Heart right ventricle (tissue), 16 donors: ENCODE results near the gene EYA3. TPM values are rescaled to one million over a fixed set of nuclear protein-coding genes. Genes with fewer than 3 reads are reported as not detected.

ENCODE experiments used
- ATAC-seq, 8 donors: fragments of 200-7000 bp; cut with Tn5 transposase; one replicate each; pipeline ENCODE4 v1.9.1; 2020; ENCODE audit warnings: mild to moderate bottlenecking in 8 of 8, moderate library complexity in 8 of 8, moderate number of reproducible peaks in 1 of 8
- DNase-seq, 2 donors: peaks; one replicate each; pipeline ENCODE4 v3.0.0-alpha.2; 2020
- H3K27ac ChIP-seq, 10 donors: fragments of 200-600 bp; sonication (generic) in 2 of 10; one replicate each; pipeline versions ENCODE4 v1.5.0 to v1.8.0; 2020 to 2022; ENCODE audit warnings: mild to moderate bottlenecking in 3 of 10
- H3K27me3 ChIP-seq, 7 donors: fragments of 200-600 bp; one replicate each; pipeline ENCODE4 v1.8.0; 2021 to 2022; ENCODE audit warnings: mild to moderate bottlenecking in 2 of 7
- H3K36me3 ChIP-seq, 9 donors: fragments of 200-600 bp; sonication (generic) in 1 of 9; one replicate each; pipeline versions ENCODE4 v1.5.0 to v1.8.0; 2020 to 2022; ENCODE audit warnings: mild to moderate bottlenecking in 2 of 9
- H3K4me1 ChIP-seq, 9 donors: fragments of 200-600 bp; sonication (generic) in 1 of 9; one replicate each; pipeline versions ENCODE4 v1.5.0 to v1.8.0; 2020 to 2022; ENCODE audit warnings: mild to moderate bottlenecking in 4 of 9
- H3K4me3 ChIP-seq, 10 donors: fragments of 200-600 bp; sonication (generic) in 2 of 10; one replicate each; pipeline versions ENCODE4 v1.5.0 to v1.8.0; 2020 to 2022; ENCODE audit warnings: mild to moderate bottlenecking in 7 of 10, moderate library complexity in 2 of 10
- H3K9me3 ChIP-seq, 11 donors: fragments of 200-600 bp in 10 of 11; sonication (generic) in 2 of 11; one replicate each; pipeline versions ENCODE4 v1.5.0 to v1.8.0; 2013 to 2022; ENCODE audit warnings: mild to moderate bottlenecking in 2 of 11, control low read depth in 1 of 11, moderate library complexity in 1 of 11
- WGBS, 2 donors: extraction: QIAGEN DNeasy Blood & Tissue Kit; methylation state at CpG; one replicate each; pipeline ENCODE4 v1.1.7; 2013; ENCODE audit warnings: inconsistent platforms in 1 of 2; 5-methylcytosine and 5-hydroxymethylcytosine counted together
- intact Hi-C, 10 donors: fragments of 100-400 bp; cut with DNase I; formaldehyde crosslinking; loops; one replicate each; pipeline versions ENCODE4 v1.11.1 to v1.14.2; 2022
- polyA plus RNA-seq, 2 donors: library from polyadenylated mRNA; stranded (reverse); fragments of 200-250 nt; gene quantifications; one replicate each; pipeline ENCODE4 v1.2.3, GENCODE V29; 2013
- total RNA-seq, 10 donors: library from RNA; stranded (reverse); fragmentation: NEBNext Ultra II Directional in 3 of 10; extraction: Animal tissue kit (Norgen Biotek cat#: 25700) in 3 of 10; gene quantifications; one replicate each; pipeline versions ENCODE4 v1.2.1 to v1.2.4, GENCODE V29; 2021 to 2023
- TF ChIP-seq, protein P1 (sequence below), 9 donors: fragments of 200-600 bp; sonication (generic) in 2 of 9; IDR thresholded peaks; one replicate each; pipeline versions ENCODE4 v1.5.0 to v1.8.0; 2021 to 2022; ENCODE audit warnings: antibody characterized with exemption in 9 of 9, mild to moderate bottlenecking in 5 of 9, moderate library complexity in 1 of 9
- donor health status: Arrhythmogenic right ventricular cardiomyopathy.
- donor health status: ischemic (EF 13 %, LVEDD 7.1; RV severe dilation, severe dysfunction).
- donor health status: healthy with polysubstance abuse.
- donor health status: DM: no; HTN: yes; CAD: no.
- donor health status: DM: no; HTN: no; CAD: no.
- donor health status: ischemic (EF 25% LVEDD 6.9; RV normal size, moderate dysfunction).
- donor health status: ischemic (EF 25% LVEDD 5.7; RV mildly dilated, moderate dysfunction).
- donor health status: healthy.
- donor health status: DM: yes; HTN: yes; CAD: no.
- donor health status: Ischemic cardiomyopathy.
- donor health status: ischemic (EF 35%, LVEDD 5.7; RV mildly dilated, moderate dysfunction).
- donor health status: nonischemic (EF 11% LVEDD 7.7; RV severe dilation, severe dysfunction).
- donor health status: DM: yes; HTN: yes; CAD: no.
- donor health status: PGD.
- donor health status: ischemic (EF 29% LVEDD 5.4; RV normal size, mild dysfunction).
- donor health status: nonischemic (EF 23%, LVEDD 6.1; RV moderate dilation, normal function).

Gene EYA3
- total and polyA plus RNA-seq, 12 donors: 3.6 to 22.1 (median 17.3) TPM

GRCh38 chr1:27922272-27922671, 166.1 kb downstream of the EYA3 start:
- TF ChIP-seq, protein P1, sequence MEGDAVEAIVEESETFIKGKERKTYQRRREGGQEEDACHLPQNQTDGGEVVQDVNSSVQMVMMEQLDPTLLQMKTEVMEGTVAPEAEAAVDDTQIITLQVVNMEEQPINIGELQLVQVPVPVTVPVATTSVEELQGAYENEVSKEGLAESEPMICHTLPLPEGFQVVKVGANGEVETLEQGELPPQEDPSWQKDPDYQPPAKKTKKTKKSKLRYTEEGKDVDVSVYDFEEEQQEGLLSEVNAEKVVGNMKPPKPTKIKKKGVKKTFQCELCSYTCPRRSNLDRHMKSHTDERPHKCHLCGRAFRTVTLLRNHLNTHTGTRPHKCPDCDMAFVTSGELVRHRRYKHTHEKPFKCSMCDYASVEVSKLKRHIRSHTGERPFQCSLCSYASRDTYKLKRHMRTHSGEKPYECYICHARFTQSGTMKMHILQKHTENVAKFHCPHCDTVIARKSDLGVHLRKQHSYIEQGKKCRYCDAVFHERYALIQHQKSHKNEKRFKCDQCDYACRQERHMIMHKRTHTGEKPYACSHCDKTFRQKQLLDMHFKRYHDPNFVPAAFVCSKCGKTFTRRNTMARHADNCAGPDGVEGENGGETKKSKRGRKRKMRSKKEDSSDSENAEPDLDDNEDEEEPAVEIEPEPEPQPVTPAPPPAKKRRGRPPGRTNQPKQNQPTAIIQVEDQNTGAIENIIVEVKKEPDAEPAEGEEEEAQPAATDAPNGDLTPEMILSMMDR (IDR thresholded peaks at IDR 0.05): no peak
- H3K36me3 ChIP-seq: no peaks in the 10 kb centered on the region
- H3K27ac ChIP-seq: no peak overlapping the region
- 87 to 94% methylated on average over 3 of the region's 3 CpGs for WGBS, 2 donors
- no peaks in the 10 kb centered on the region for H3K27me3 ChIP-seq
- no peak overlapping the region for H3K4me3 ChIP-seq
- H3K9me3 ChIP-seq: no peaks in the 10 kb centered on the region
- DNase-seq (no peak), ATAC-seq (no peak)
- no peaks in the 10 kb centered on the region for H3K4me1 ChIP-seq
- intact Hi-C loops: no loop called here

Other genes starting within 250 kb of the EYA3 start
- gene THEMIS2, start 216.1 kb downstream of the EYA3 start, total RNA-seq: 10 to 100 TPM in 2 of 10 donors, 1 to 10 TPM in 8; 2.5 to 29.3 (median 5.1) TPM
- gene THEMIS2, start 216.1 kb downstream of the EYA3 start, polyA plus RNA-seq: 1 to 10 TPM; 5.6 to 7.3 TPM
- gene RPA2, start 174.0 kb downstream of the EYA3 start, total RNA-seq: 10 to 100 TPM; 20.2 to 63.5 (median 23.0) TPM
- gene RPA2, start 174.0 kb downstream of the EYA3 start, polyA plus RNA-seq: 10 to 100 TPM; 14.3 to 34.2 TPM
- gene SMPDL3B, start 153.6 kb downstream of the EYA3 start, total RNA-seq: under 1 TPM in 3 of 10 donors, not detected in 7; 0.44 to 0.83 (median 0.56) TPM
- gene SMPDL3B, start 153.6 kb downstream of the EYA3 start, polyA plus RNA-seq: under 1 TPM in 1 of 2 donors, not detected in 1; 0.04 TPM
- 1 to 10 TPM; 2.2 to 6.0 (median 4.3) TPM for gene XKR8, start 128.6 kb downstream of the EYA3 start, total RNA-seq
- 1 to 10 TPM; 4.3 to 5.0 TPM for gene XKR8, start 128.6 kb downstream of the EYA3 start, polyA plus RNA-seq
- 10 to 100 TPM in 1 of 10 donors, 1 to 10 TPM in 5, under 1 TPM in 4; 0.76 to 13.4 (median 1.4) TPM for gene PTAFR, start 88.1 kb upstream of the EYA3 start, total RNA-seq
- gene PTAFR, start 88.1 kb upstream of the EYA3 start, polyA plus RNA-seq: 1 to 10 TPM in 1 of 2 donors, under 1 TPM in 1; 0.73 to 1.6 TPM
- 10 to 100 TPM; 53.9 to 64.5 (median 58.0) TPM for gene DNAJC8, start 144.4 kb upstream of the EYA3 start, total RNA-seq
- gene DNAJC8, start 144.4 kb upstream of the EYA3 start, polyA plus RNA-seq: 10 to 100 TPM; 39.7 to 74.0 TPM
- 100 to 1,000 TPM; 255 to 482 (median 420) TPM for gene ATP5IF1, start 147.5 kb upstream of the EYA3 start, total RNA-seq
- gene ATP5IF1, start 147.5 kb upstream of the EYA3 start, polyA plus RNA-seq: 1,000 to 10,000 TPM in 1 of 2 donors, 100 to 1,000 TPM in 1; 311 to 3,942 TPM
- 1 to 10 TPM; 1.9 to 6.0 (median 3.6) TPM for gene SESN2, start 170.9 kb upstream of the EYA3 start, total RNA-seq
- gene SESN2, start 170.9 kb upstream of the EYA3 start, polyA plus RNA-seq: 1 to 10 TPM; 2.4 to 7.9 TPM
- 10 to 100 TPM in 6 of 10 donors, 1 to 10 TPM in 4; 6.5 to 13.9 (median 10.8) TPM for gene MED18, start 240.4 kb upstream of the EYA3 start, total RNA-seq
- gene MED18, start 240.4 kb upstream of the EYA3 start, polyA plus RNA-seq: 10 to 100 TPM; 10.4 to 20.4 TPM